NCI-H2081 treated with DMSO at 0.1 percent for 48 hours (cell line): ENCODE data around the gene MEIS2.

ENCODE experiments used
- DNase-seq: peaks from one replicate; lab custom pipeline; 2025; lab: John Stamatoyannopoulos, UW

Gene MEIS2

DNA sequence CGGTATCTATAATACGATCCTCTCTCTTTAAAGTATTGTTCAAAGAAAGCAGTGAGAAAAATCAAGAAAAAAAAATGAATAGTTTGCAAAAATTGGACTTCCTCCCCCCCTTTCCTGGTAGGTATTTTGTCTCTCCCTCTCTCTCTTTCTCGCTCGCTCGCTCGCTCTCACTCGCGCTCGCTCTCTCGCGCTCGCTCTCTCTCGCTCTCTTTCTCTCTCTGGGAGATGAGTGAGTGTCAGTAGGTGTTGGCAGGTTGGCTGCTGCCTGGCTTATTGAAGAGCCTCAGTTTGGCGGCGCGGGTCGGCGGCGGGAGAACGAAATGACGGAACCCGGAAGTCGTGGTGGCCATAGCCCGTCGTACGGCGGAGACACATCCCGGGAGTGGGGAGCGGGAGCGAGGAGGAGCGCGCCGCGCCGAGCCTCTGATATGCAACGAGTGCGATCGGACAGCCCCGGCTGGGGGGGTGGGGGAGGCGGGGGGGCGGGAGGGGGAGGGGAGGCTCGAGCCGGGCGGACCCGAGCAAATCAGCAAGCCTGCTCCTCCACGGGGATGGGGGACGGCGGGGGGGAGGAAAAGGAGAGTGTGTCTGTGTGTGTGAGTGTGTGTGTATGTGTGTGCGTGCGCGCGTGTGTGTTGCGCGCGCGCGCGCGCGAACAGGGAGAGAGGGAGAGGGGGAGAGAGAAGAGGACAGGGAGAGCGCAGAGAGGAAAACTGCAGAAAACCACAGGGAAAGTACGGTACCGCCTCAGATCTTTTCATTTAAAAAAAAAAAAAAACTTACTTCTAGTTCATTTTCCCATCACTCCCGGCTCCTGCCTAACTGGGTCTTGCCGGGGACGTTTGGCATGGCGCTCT is at the start of gene MEIS2:
Gene MEIS2 (minus strand): TSS at position 441 of the 857 bp plus-strand sequence. CDS start 1,083 bp downstream, outside the sequence.
- DNase-seq, result peak; percentile 78

DNA sequence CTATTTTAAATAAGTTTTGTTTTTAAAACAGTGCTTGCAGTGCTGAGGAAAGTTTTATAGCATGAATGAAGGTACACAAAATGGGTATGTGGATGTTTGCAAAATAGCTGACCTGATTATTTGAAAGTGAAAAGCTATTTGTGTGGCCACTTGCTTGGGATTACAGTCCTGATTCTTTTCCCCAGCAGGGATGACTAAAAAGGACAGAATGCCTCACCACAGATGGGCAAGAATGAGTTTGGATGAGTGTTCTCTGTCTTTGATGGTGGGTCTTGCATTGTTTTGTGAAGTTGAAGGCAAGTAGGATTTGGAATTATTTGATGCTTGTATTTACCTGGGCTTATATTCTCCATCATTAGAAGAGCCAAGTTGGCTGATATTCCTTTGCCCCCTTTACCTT is 48.8 kb upstream of the MEIS2 start:
- DNase-seq, result no peak

GRCh38 chr15:37148714-37149113 is 48.4 kb upstream of the MEIS2 start:
- DNase-seq, result no peak

DNA sequence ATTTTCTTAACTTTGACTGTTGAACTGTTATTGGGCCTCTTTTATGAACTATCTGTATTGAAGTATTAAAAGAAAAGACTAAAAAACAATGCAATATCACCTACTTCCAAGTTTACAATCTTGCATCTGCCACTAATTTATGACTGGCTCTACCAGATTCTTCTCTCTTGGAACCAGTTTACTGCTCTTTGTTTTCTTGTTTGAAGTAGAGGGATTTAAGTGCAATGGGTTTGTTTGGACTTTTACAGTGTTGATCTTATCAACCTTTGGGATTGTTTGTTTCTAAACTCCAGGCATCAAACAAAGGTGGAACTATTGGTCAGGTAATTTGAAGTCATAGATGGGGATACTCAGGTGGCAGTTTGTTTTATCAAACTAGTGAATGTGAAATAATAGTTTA is 43.0 kb upstream of the MEIS2 start:
- no peak for DNase-seq

DNA sequence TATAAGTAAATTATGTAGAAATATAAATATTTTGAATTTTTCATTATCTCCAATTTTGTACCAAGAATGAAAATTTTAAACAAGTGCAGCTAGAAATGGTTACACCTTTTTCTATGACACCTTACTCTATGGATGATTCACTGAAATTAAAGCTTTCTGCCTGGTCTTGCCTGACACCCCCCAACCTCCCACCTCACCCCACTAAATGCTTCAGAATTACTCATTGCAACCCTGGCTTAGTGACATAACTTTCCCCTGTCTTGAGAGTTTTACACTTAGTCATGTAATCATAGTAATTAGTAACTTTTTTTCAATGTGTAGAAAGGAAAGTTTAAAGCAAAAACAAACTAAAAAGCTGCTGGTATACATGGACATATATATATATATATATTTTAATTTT is 42.0 kb upstream of the MEIS2 start:
- no peak for DNase-seq

- DNase-seq, result no peak
Observed at GRCh38 chr15:37140531-37141058, 40.2 kb upstream of the MEIS2 start.

DNA sequence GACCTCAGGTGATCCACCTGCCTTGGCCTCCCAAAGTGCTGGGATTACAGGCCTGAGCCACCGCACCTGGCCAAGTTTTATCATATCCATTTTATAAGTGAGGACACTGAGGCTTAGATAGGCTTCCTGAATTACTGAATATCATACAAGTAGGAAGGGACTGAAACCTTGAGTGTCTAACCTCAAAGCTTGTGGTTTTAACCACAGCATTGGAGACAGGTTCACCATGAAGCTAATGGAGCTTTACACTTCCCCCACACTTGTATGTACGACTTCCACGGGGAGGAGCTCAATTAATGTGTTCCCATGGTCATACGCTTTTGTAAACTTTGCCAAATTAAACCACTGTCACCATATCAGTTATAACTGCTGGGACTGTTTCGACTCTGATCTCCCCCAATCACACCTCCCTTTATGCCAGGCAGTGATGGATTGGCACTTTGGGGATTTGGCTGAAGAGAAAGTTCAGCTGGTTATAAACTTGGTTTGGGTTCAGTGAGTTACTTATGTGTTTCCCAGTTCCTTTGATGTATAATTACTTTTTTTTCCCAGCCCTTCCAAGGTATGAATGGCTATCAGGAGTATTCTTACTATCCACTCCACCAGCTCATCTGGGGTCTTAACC is 38.4 kb upstream of the MEIS2 start:
- no peak for DNase-seq

DNA sequence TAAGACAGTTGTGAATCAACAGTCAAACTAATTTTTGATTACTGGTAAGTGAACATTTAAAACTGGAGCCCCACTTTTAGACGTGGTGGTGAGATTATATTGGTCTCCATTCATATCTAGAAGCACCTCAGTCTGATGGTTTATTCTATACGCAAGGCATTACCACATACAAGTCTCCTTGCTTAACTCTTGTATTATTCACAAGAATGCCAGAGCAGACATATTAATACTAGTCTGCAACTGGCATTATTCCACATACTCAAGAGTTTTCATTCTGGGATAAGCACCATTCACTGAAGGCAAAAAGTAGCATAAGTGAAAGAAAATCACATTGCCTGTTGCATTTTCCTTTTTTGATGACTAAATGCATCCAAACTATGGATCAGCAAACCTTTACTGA is 36.9 kb upstream of the MEIS2 start:
- DNase-seq, result no peak

- DNase-seq, result no peak
Observed at GRCh38 chr15:37136666-37137065, 36.3 kb upstream of the MEIS2 start.

GRCh38 chr15:37135225-37135624 is 34.9 kb upstream of the MEIS2 start:
- DNase-seq, result no peak

- DNase-seq, result no peak
Observed at GRCh38 chr15:37134699-37135131, 34.4 kb upstream of the MEIS2 start.

- DNase-seq, result no peak
Observed at GRCh38 chr15:37134244-37134643, 33.9 kb upstream of the MEIS2 start.

DNA sequence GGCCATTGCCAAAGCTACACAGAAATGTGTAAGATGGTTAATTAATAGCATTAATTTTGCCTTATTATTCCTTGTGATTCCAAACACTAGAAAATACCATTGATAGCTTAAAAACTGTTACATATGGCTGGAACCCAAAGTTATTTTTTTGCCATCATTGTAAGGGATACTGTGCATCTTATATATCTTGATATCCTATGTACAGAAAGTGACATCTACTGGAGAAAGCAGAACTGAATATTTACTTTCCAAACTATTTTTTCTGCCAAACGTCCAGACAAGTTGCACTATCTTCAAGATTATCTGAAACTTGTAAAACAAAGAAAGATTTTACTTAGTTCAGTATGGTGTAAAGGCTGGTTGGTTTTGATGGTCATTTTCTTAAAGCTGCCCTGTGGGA is 33.3 kb upstream of the MEIS2 start:
- DNase-seq, result peak; percentile 31

DNA sequence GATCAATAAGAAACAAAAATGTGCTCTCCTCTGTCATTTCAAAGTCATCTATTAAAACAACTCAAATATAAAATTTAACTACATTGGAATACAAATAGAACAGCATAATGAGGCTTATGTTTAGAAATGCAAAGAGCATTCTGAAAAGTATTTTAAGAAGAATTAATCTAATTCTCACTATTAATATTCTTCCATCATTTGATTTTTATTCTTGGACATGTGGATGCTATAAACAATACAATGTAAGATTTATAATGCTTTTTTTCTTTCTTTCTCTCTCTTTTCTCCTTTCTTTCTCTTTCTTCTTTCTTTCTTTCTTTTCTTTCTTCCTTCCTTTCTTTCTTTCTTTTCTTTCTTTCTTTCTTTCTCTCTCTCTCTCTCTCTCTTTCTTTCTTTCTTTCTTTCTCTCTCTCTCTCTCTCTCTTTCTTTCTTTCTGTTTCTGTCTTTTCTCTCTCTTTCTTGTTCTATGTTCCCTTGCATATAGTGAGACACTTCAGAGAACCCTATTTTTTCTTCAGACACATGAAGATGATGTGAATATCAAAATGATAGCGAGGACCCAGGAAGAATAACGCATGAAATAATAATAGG is 32.6 kb upstream of the MEIS2 start:
- DNase-seq, result no peak

DNA sequence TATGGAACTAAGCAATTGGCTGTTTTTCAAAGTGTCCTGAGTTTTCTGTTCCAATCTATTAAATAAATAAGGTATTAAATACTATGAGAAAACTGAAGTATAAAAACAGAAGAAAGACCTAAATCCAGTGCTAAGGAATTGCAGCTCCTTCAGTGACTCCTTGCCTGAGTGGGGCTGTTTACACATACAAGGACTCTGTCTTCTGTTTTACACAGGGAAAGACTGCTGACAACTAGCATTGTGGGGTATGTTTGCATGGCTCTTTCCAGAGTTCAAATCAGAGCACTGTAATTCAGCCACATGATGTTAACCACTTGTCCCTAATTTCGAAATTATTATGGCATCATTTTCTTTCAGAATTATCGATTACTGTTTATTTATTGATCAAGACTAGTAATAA is 31.3 kb upstream of the MEIS2 start:
- DNase-seq, result no peak

- DNase-seq, result no peak
Observed at GRCh38 chr15:37130356-37130755, 30.0 kb upstream of the MEIS2 start.

DNA sequence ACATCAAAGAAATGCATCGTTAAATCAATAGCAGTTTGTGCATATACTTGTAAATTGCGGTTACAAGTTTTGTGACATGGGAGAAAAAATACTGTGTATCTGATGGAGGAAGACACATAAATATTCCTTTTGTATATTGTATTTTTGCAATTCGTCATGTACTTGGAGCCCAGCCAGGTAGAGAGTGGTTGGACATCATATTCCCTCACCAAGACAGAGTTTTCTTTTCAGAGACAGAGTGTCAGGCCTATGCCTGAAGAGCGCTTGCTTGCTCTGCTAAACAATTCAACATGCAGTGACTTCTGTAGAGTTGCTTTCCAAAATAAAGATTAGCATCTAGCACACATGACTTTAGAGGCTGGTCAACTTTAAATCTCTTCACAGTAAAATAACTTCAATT is 24.8 kb upstream of the MEIS2 start:
- DNase-seq, result no peak

- DNase-seq, result no peak
Observed at GRCh38 chr15:37124331-37124730, 24.0 kb upstream of the MEIS2 start.

DNA sequence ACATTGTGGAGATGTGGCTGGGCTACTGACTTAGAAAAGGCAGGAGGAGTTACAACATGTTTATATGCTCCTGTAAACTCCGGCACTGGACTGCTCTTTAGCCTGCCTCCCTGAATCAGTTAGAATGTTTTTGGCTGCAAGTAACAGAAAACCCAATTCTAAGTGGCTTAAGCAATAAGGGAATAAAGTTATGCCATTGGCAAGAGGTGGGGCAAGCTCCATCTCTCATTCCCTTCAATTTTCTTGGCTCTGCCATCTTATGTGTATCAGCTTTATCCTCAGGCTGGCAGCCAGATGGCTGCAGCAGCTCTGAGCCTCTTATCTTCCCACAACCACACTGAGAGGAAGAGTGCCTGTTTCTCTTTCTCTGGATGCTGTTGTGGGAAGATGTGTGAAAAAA is 22.4 kb upstream of the MEIS2 start:
- DNase-seq, result no peak

- no peak for DNase-seq
Observed at GRCh38 chr15:37121492-37121891, 21.1 kb upstream of the MEIS2 start.

DNA sequence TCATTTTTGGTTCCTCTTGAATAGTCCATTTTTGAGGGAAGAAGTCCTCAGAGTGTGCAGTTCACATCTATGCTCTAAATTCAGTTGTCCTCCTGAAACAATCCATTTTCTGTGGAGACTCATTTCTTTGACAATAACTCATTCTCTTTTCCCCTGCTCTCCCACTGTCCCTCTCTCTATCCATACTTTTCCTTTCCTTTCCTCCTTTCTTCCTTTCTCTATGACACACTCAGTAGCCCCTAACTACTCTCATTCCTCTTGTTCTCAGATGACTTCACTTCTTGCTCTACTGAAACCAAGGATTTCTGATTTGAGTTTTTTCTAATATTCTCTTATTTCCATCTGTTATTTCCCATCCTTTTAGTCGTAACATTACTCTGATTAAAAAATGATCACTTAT is 16.7 kb upstream of the MEIS2 start:
- DNase-seq, result no peak

GRCh38 chr15:37115538-37115937 is 15.2 kb upstream of the MEIS2 start:
- DNase-seq, result no peak
